CD1c-positive myeloid dendritic cell (primary cell): ENCODE results near the gene HOXB6.

ENCODE experiments used
- DNase-seq: peaks from one replicate; pipeline ENCODE4 v3.0.0-alpha.2; 2016; ENCODE audit errors: extremely low spot score

The HOXB6 gene

DNA sequence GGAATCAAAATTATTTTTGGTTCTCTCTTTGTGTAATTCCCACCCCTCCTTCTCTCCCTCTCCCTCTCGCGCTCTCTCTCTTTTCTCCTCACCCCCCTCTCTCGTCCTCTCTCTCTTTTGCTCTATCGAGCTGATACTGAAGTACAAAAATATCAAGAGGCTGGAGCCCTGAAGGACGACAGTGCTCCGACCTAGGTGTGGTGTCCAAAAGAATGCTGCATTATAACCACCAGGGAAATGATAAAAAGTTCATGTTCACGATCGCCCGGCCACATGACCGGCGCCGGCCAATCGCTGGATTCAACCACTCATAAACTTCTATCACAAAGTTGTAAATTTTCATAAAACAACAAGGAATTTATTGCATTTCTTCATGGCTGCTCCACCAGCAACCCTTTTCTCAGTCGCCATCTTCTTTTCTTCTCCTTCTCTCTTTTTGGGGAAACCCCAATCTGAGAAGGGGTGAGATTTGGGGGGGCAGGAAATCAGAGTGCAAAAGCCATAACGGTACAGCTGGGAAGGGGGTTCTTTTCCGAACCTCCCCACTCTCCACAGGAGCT lies at the start of gene HOXB6:
TSS of gene HOXB6 (minus strand) at position 217 of the 560 bp plus-strand sequence. CDS start 6,836 bp downstream, outside the sequence.
- DNase-seq = no peak

DNA sequence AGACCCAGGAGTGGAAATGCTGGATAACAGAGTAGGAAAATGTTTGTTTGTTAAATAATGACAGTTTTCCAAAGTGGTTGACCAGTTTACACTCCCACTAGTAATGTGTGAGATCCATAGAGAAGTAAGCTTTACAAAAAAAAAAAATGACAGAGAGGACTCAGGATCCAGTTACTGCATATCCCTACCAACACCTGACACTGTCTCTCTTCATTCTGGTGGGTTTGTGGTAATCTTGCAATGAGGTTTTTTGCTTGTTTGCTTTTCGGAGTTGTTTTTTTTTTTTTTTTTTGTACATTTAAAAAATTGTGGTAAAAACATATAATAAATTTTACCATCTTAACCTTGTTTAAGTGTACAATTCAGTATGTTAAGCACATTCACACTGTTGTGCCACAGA lies 45.0 kb upstream of the HOXB6 start:
- DNase-seq = no peak

- DNase-seq = no peak
Observed at GRCh38 chr17:48647963-48648245, 43.1 kb upstream of the HOXB6 start.

- peak; percentile 11 for DNase-seq
Observed at GRCh38 chr17:48647103-48647962, 42.5 kb upstream of the HOXB6 start.

DNA sequence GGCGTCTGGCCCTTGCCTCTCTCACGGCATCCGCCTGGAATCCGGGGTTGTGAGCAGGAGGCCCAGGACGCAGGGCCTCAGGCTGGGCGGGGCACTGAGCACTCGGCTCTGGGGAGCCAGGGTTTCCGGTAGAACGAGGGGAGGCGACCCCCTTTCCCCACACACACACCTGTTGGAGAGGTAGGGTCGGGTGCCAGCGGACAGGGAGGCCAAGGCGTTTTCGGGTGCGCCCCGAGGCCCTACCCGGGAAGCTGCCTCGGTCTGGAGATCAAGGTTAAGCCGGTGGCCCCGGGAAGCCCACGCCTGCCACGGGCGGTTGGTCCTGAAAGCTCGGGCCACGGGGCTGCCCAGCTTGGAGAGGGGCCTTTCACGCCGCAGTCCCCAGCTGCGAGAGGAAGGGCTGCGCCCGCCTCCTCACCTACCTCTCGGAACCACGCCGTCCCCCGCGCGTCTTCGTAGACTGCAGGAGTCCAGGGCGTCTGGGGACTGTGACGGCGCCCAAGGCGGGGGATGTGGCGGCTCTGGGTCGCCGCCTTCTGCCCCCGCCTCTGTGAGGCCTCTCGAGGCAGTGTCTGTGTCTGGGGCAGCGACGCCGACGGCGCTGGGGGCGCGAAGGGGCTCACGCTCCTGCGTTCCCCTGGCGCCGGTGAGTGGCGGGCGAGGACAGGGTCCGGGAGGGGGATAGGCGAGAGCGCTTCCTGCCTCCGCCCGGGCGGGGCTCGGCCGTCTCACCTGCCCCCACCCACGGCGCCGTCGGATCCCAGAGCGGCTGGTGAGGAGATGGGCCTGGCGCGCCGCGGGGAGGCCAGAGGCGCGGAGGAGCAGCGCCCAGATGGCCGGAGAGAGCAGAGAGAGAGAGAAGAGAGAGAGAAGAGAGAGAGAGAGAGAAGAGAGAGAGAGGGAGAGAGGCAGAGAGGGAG lies 41.7 kb upstream of the HOXB6 start:
- DNase-seq = no peak

GRCh38 chr17:48645639-48646182 lies 40.9 kb upstream of the HOXB6 start:
- no peak for DNase-seq

GRCh38 chr17:48644910-48645557 lies 40.2 kb upstream of the HOXB6 start:
- DNase-seq = no peak

- DNase-seq = no peak
Observed at GRCh38 chr17:48644159-48644558, 39.4 kb upstream of the HOXB6 start.

DNA sequence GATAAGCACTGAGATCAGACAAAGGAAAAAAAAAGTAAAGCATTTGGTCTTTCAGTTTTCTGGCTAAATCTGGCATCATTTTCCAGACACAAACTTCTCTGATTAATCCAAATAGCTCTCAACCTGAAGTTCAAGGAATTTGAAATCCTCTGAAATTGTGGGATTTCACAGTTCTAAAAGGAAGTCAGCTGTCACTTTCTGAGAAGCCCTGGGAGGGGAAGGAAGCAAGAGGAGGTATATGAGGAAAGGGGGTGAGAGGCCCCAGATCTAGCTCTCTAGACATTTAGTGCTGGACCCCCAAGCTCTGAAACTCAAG lies 38.9 kb upstream of the HOXB6 start:
- DNase-seq = no peak

DNA sequence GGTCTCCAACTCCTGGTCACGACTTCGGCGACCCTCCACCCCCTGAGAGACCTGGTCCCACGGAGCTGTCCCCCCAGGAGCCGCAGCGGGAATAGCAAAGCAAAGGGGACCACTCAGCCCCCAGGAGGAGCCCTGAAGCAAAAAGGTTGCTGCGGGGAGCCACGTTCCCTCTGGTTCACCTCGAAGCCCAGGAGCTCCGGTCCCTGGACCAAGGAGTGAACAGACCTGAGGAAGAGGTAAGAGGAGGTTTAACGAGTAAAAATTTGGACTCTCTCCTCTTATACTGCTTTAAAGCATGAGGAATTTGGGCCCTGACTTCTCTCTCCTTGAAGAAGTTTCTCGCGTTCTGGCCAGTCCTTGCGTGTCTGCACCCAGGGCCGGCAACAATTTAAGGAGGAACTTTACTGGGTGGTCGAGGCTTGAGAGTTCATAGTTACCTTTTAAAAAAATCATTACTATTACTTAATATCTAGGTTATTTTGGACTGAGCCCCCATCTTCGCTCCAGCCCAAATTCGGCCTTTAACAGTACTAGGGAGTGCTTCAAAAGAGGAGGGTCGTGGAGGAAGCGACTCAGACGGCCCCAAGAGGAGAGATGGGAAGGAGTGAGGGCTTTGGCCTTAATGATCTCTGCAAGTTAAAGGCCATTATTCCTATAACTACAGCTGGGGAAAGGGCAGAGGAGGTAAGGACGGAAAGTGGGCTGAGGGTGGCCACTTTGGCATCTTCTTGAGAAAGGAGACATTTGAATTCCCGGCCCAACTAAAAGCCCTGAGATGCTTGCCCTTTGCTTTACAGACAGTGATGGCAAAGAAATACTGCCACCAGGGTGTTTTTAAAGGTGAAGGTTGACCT lies 38.3 kb upstream of the HOXB6 start:
- DNase-seq = no peak

DNA sequence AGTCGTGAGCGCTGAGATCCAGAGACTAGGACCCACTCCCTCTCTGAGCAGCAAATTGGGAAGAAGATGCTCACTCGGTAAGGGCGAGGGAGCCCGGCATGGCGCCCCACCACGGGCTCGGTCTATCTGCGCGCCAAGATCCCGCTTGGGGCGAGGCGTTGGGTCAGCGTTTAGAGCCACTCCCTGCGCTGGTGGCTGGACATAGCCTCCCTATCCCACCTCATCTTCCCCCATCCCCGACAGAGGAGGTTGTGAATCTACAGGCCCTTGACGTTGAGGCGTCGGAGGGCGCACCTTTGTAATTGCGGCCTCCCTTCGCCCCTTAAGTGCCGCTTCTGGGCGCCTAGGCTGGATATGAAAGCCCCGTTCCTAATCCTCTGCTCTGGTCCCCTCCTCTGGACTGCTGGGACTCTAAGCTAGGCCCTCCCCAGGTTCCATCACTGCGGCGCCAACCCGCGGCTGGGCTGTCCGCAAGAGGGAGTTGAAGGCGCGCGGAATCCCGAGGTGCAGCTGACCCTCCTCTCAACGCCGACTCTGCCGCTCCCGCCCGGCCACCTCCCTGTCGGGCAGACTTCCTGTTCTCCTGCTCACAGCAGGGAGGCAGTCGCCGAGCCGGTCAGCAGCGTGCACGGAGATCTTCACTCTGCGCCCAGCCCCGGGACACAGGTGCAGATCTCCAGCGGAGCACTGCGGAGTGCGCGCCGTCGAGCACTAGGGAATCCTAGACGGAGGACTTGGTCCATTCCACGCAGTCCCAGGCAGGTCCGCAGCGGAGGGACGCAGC lies 37.5 kb upstream of the HOXB6 start:
- DNase-seq = no peak

- DNase-seq = no peak
Observed at GRCh38 chr17:48641541-48642058, 36.8 kb upstream of the HOXB6 start.

DNA sequence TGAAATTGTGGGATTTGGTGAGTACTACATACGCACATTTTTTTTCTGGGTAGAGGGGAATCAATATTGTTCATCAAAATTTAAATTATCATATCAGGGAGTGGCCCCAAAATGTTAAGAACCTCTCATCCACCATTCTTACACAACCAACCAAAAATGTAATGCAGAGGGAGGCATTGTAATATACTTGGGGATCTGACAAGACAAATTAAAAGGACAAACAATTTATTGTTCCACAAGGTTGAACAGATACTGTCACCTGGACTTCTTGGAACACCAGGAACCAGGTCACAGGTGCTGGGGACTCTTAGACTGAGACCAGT lies 36.0 kb upstream of the HOXB6 start:
- no peak for DNase-seq

- DNase-seq = no peak
Observed at GRCh38 chr17:48639982-48640857, 35.4 kb upstream of the HOXB6 start.

- DNase-seq = no peak
Observed at GRCh38 chr17:48639136-48639535, 34.4 kb upstream of the HOXB6 start.

DNA sequence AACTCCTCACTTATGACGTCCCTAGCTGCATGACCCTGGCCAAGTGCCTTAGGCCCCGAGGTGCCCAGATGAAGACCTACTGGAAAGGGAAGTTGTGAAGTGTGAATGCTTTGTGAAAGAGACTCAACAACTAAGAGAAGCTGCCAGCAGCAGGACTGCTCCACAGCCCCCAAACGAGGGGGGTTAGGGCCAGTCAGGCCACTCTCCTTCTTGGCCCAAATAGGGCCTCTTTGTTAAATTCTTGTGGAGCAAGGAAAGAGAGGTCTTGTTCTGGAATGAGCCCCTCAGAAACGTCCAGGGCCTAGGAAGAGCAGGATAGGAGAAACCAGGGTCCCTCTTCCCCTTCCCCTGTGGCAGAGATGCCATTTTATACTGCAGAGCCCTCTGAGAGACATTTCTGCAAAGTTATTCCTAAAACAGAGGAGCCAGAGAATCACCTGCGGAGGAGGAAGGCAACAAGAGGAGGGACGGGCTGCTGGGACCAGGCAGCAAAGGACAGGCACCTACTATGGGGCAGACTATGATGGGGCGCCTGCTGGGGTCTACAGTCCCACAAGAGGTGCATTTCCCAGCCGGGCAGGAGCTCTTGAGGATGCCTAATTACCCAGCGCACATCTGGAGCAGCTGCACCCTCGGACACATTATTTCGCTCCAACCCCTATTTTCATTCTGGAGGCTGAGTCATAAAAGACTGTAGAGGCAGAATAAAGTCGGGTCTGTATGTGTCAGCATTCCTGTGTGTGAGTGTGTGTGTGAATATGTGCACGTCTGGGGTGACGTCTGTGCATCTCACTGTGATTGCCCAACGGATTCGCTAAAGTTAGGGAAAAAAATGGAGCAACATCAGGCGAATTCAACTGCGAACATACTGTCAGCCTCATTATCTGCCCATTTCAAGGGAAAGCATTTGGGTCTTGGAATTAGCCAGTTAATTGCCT lies 32.8 kb upstream of the HOXB6 start:
- no peak for DNase-seq

GRCh38 chr17:48636177-48637018 lies 31.6 kb upstream of the HOXB6 start:
- DNase-seq = peak; percentile 66
